Measurements from ENCODE around the gene NKPD1.

DNA sequence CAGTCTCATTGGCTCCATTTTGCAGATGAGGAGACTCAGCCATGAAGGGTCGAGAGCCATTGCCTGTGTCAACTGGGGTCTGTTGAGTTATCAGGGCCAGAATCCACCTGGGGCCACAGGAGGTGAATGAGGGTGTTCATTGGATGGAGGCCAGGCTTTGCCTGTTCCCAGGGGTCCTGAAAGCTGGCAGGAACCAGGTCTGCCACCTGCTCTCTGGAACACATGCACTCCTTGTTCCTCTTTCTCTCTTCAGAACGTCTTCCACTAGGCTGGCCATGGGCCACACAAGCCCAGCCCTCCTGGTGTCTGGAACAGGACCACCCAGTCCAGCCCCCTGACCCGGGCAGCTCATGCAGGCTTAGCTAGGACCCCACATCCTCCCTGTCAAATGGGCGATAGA lies 46.7 kb downstream of the NKPD1 start:
- TF ChIP-seq CTCF (IDR thresholded peaks at IDR 0.05) (no peak), POLR2A (IDR thresholded peaks at IDR 0.05) (no peak)
